MM.1S (cell line): Measurements from ENCODE around the gene GABBR1.

Experiments
- EZH2 ChIP-seq: fragments of 300-600 bp; sonication (generic); optimal IDR thresholded peaks from 2 replicates; pipeline ENCODE3; 2017; ENCODE audit warnings: low read depth, mild to moderate bottlenecking, antibody characterized with exemption, low read length, mixed read lengths
- EZH2phosphoT487 ChIP-seq: fragments of 300-600 bp; sonication (generic); IDR thresholded peaks from 2 replicates; pipeline ENCODE4 v1.6.1; 2018; ENCODE audit warnings: antibody characterized with exemption, low read length

- TF ChIP-seq EZH2 (no peak), EZH2phosphoT487 (no peak)
Observed at GRCh38 chr6:29629571-29629970, 3.4 kb downstream of the GABBR1 start.
